Adrenal gland (tissue), 19 donors: ENCODE data around the gene MTA3. TPM values are rescaled to one million over a fixed set of nuclear protein-coding genes. Genes with fewer than 3 reads are reported as not detected.

Experiments used
- DNase-seq, 7 donors: peaks; one replicate each; pipeline ENCODE4 v3.0.0-alpha.2; 2019 to 2020
- H3K27ac ChIP-seq, 5 donors: fragments of 200-600 bp; sonication (generic) in 4 of 5; 1 replicate in 3 of 5; 2 replicates in 2 of 5; pipeline versions ENCODE4 v1.5.1 to v1.8.0; 2016 to 2020; ENCODE audit warnings: mild to moderate bottlenecking in 1 of 5
- H3K27me3 ChIP-seq: fragments of 200-600 bp; 2 replicates; pipeline ENCODE4 v1.8.0; 2021
- H3K36me3 ChIP-seq, 2 donors: fragments of 200-600 bp; replicated peaks in 1 of 2; 1 replicate in 1 of 2; 2 replicates in 1 of 2; pipeline versions ENCODE4 v1.5.1 to v1.8.0; 2018 to 2022
- H3K4me1 ChIP-seq, 2 donors: fragments of 200-600 bp; replicated peaks in 1 of 2; 1 replicate in 1 of 2; 2 replicates in 1 of 2; pipeline versions ENCODE4 v1.5.1 to v1.8.0; 2018 to 2021
- H3K4me3 ChIP-seq, 4 donors: fragments of 200-600 bp; sonication (generic) in 3 of 4; one replicate each; pipeline ENCODE4 v1.5.1; 2016 to 2018
- H3K9me3 ChIP-seq, 3 donors: fragments of 200-600 bp; sonication (generic) in 1 of 3; replicated peaks in 1 of 3; 1 replicate in 2 of 3; 2 replicates in 1 of 3; pipeline versions ENCODE4 v1.5.1 to v1.8.0; 2016 to 2021
- CTCF ChIP-seq, 6 experiments: fragments of 450-650 bp in 4 of 6; fragments of 200-600 bp in 2 of 6; sonication (generic) in 1 of 6; IDR thresholded peaks; 1 replicate in 5 of 6; 2 replicates in 1 of 6; pipeline versions ENCODE4 v1.5.1 to v1.8.0; 2016 to 2021; ENCODE audit warnings: antibody characterized with exemption in 6 of 6, mild to moderate bottlenecking in 2 of 6, moderate library complexity in 1 of 6
- POLR2A ChIP-seq, 2 donors: fragments of 450-650 bp; IDR thresholded peaks; one replicate each; pipeline ENCODE4 v1.6.1; 2017; ENCODE audit warnings: antibody characterized with exemption in 2 of 2, mild to moderate bottlenecking in 2 of 2, moderate library complexity in 1 of 2
- WGBS, 4 donors: extraction: QIAGEN DNeasy Blood & Tissue Kit in 2 of 4; methylation state at CpG; one replicate each; pipeline versions ENCODE4 v1.1.5 to v1.1.7; 2013 to 2017; 5-methylcytosine and 5-hydroxymethylcytosine counted together
- intact Hi-C, 2 donors: fragments of 100-400 bp; cut with DNase I; formaldehyde crosslinking; loops; one replicate each; pipeline versions ENCODE4 v1.14.1 to v1.15.0; 2022 to 2023
- long read RNA-seq, 10 donors: library from polyadenylated mRNA in 3 of 10; unstranded in 2 of 10; stranded (forward) in 1 of 10; transcript quantifications; one replicate each; pipeline ENCODE4 v2.0.0 and lab custom pipeline, GENCODE V29; 2021 to 2026
- polyA plus RNA-seq, 3 donors: library from polyadenylated mRNA; stranded (reverse); fragments of 200-250 nt in 2 of 3; fragments of 350-450 nt in 1 of 3; fragmentation: Illumina TruSeq in 1 of 3; extraction: RNeasy Lipid Tissue Mini Kit (QIAGEN cat#74804) in 1 of 3; gene quantifications; one replicate each; pipeline ENCODE4 v1.2.3, GENCODE V29; 2013 to 2014
- total RNA-seq, 9 donors: library from RNA; depleted of rRNA in 4 of 9; stranded (reverse); fragments of >200 nt in 4 of 9; fragments of 120-200 nt in 1 of 9; fragmentation: NEBNext Ultra II Directional in 1 of 9; extraction: Animal tissue kit (Norgen Biotek cat#: 25700) in 1 of 9; gene quantifications; one replicate each; pipeline versions ENCODE4 v1.1.0 to v1.2.4, GENCODE V29; 2013 to 2023
- donor health status: healthy with polysubstance abuse.
- donor health status: Bipolar disorder and iron deficiency.
- donor health status: DM: yes; HTN: yes; CAD: no.
- donor health status: DM: no; HTN: no; CAD: no.
- donor health status: DM: no; HTN: no; CAD: no.
- donor health status: DM: yes; HTN: yes; CAD: no.

Gene MTA3
- total RNA-seq (100 to 1,000 TPM in 2 of 9 donors, 10 to 100 TPM in 7; 51.5 to 118 (median 85.3) TPM), polyA plus RNA-seq (100 to 1,000 TPM; 125 to 168 (median 142) TPM)
- long read RNA-seq, donor 1, transcript MTA3-215 (3 exons, 2,504 nt): major isoform, 18 of 34 reads
- long read RNA-seq, donor 1, partial matches to known transcripts: 7 of 34 reads
- long read RNA-seq, donor 1, other reads (novel, unspliced or antisense): 0 of 34 reads
- long read RNA-seq, donor 2, transcript MTA3-204 (14 exons, 2,041 nt): minor isoform, 5 of 29 reads
- long read RNA-seq, donor 2, transcript MTA3-205 (14 exons, 2,202 nt): minor isoform, 5 of 29 reads
- long read RNA-seq, donor 2, transcript MTA3-215 (3 exons, 2,504 nt): major isoform, 17 of 29 reads
- long read RNA-seq, donor 2, partial matches to known transcripts: 0 of 29 reads
- long read RNA-seq, donor 2, other reads (novel, unspliced or antisense): 0 of 29 reads
- long read RNA-seq, donor 3, transcript MTA3-215 (3 exons, 2,504 nt): minor isoform, 6 of 23 reads
- long read RNA-seq, donor 3, transcript MTA3-204 (14 exons, 2,041 nt): major isoform, 8 of 23 reads
- long read RNA-seq, donor 3, partial matches to known transcripts: 7 of 23 reads
- long read RNA-seq, donor 3, other reads (novel, unspliced or antisense): 0 of 23 reads
- long read RNA-seq, donor 4, transcript MTA3-204 (14 exons, 2,041 nt): minor isoform, 14 of 60 reads
- long read RNA-seq, donor 4, transcript MTA3-205 (14 exons, 2,202 nt): major isoform, 21 of 60 reads
- long read RNA-seq, donor 4, partial matches to known transcripts: 8 of 60 reads
- long read RNA-seq, donor 4, other reads (novel, unspliced or antisense): 14 of 60 reads
- long read RNA-seq, donor 5, full-length matches to known transcripts: 97 of 151 reads
- long read RNA-seq, donor 5, partial matches to known transcripts: 18 of 151 reads
- long read RNA-seq, donor 5, other reads (novel, unspliced or antisense): 36 of 151 reads
- long read RNA-seq, donor 6, transcript MTA3-204 (14 exons, 2,041 nt): major isoform, 11 of 23 reads
- long read RNA-seq, donor 6, partial matches to known transcripts: 3 of 23 reads
- long read RNA-seq, donor 6, other reads (novel, unspliced or antisense): 6 of 23 reads
- long read RNA-seq, donor 7, transcript MTA3-215 (3 exons, 2,504 nt): major isoform, 9 of 14 reads
- long read RNA-seq, donor 7, partial matches to known transcripts: 0 of 14 reads
- long read RNA-seq, donor 7, other reads (novel, unspliced or antisense): 0 of 14 reads
- long read RNA-seq, donor 8, transcript MTA3-204 (14 exons, 2,041 nt): minor isoform, 5 of 25 reads
- long read RNA-seq, donor 8, transcript MTA3-205 (14 exons, 2,202 nt): major isoform, 10 of 25 reads
- long read RNA-seq, donor 8, transcript MTA3-215 (3 exons, 2,504 nt): major isoform, 10 of 25 reads
- long read RNA-seq, donor 8, partial matches to known transcripts: 0 of 25 reads
- long read RNA-seq, donor 8, other reads (novel, unspliced or antisense): 0 of 25 reads
- long read RNA-seq, donor 9, transcript MTA3-205 (14 exons, 2,202 nt): minor isoform, 6 of 39 reads
- long read RNA-seq, donor 9, transcript MTA3-204 (14 exons, 2,041 nt): major isoform, 13 of 39 reads
- long read RNA-seq, donor 9, transcript MTA3-215 (3 exons, 2,504 nt): minor isoform, 7 of 39 reads
- long read RNA-seq, donor 9, partial matches to known transcripts: 13 of 39 reads
- long read RNA-seq, donor 9, other reads (novel, unspliced or antisense): 0 of 39 reads
- long read RNA-seq, donor 10, transcript MTA3-215 (3 exons, 2,504 nt): major isoform, 7 of 12 reads
- long read RNA-seq, donor 10, partial matches to known transcripts: 0 of 12 reads
- long read RNA-seq, donor 10, other reads (novel, unspliced or antisense): 0 of 12 reads

- intact Hi-C loops: no loop called here
- Histone ChIP-seq H3K27me3 (no peaks in the 10 kb centered on the region), H3K27ac (peak within 1 kb of the TSS; percentile 35 to 98 (median 95)), H3K9me3 (no peaks in the 10 kb centered on the region), H3K36me3 (peaks cover 0 to 19% of the 10 kb centered on the region in 2 donors), H3K4me1 (peaks cover 22 to 47% of the 10 kb centered on the region in 2 donors), H3K4me3 (peak within 1 kb of the TSS in 3 of 4 donors; percentile 34 to 96 (median 90))
- peak; percentile 55 to 76 (median 68) for DNase-seq
- TF ChIP-seq CTCF (IDR thresholded peaks at IDR 0.05) (no peak), POLR2A (IDR thresholded peaks at IDR 0.05) (no peak)
- 0 to 1% (median 1%) methylated on average over 9 to 62 of the region's 67 CpGs; no CpG with 5 or more reads in 1 of the 4 donors for WGBS, 4 donors
Observed at GRCh38 chr2:42568401-42569115, at the start of gene MTA3. Gene MTA3 (plus strand): TSS chr2:42568632. CDS start chr2:42568746, 114 bp downstream.

GRCh38 chr2:42519624-42520023, 48.8 kb upstream of the MTA3 start:
- H3K4me1 ChIP-seq: no peaks in the 10 kb centered on the region
- TF ChIP-seq CTCF (IDR thresholded peaks at IDR 0.05): no peak
- no peak for TF ChIP-seq POLR2A (IDR thresholded peaks at IDR 0.05)
- no peaks in the 10 kb centered on the region for H3K27me3 ChIP-seq
- DNase-seq: no peak
- H3K4me3 ChIP-seq: no peak overlapping the region
- no peaks in the 10 kb centered on the region for H3K9me3 ChIP-seq
- intact Hi-C loops: no loop called here
- H3K36me3 ChIP-seq: no peaks in the 10 kb centered on the region
- no peak overlapping the region for H3K27ac ChIP-seq
- 93 to 96% (median 96%) methylated on average over 8 of the region's 8 CpGs for WGBS, 4 donors

- intact Hi-C loops: no loop called here
- Histone ChIP-seq H3K9me3 (no peaks in the 10 kb centered on the region), H3K27me3 (no peaks in the 10 kb centered on the region), H3K4me1 (no peaks in the 10 kb centered on the region), H3K36me3 (no peaks in the 10 kb centered on the region), H3K4me3 (no peak overlapping the region), H3K27ac (no peak overlapping the region)
- TF ChIP-seq POLR2A (IDR thresholded peaks at IDR 0.05) (no peak), CTCF (IDR thresholded peaks at IDR 0.05) (no peak)
- no peak for DNase-seq
- 43 to 78% (median 74%) methylated on average over 1 to 2 of the region's 2 CpGs for WGBS, 4 donors
Observed at GRCh38 chr2:42522035-42522434, 46.4 kb upstream of the MTA3 start.
